GM04503 (cell line): Measurements from ENCODE around the gene TP73.

Experiments
- DNase-seq: peaks from one replicate; pipeline ENCODE4 v3.0.0-alpha.2; 2012; ENCODE audit warnings: low read depth

TP73 gene

DNA sequence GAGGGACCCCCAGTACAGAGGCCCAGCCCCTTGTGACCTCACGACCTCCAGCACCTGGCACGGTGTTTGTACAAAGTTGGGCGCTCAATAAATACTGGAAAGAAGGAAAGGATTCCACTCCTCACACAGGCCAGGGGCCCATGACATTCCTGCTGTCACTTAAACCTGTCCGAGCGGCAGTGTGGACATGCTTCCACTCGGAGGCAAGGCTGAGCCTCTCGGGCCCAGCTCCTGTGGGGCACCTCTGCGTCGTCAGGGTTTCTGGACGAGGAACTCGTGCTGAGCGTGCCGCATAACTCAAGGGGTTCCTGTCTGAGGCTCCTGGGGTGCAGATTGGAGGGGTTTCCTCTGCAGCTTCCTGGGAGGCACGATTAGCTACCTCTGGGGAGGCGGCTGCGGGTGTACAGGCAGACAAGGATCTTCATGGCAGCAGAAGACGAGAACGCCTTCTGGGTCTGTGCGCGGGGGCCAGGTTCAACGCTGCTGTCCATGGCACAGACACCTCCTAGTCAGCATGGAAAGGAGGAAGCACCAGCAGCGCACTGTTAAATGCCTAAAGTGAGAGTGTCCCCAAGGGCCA, 116.6 kb downstream of the TP73 start:
- no peak for DNase-seq

DNA sequence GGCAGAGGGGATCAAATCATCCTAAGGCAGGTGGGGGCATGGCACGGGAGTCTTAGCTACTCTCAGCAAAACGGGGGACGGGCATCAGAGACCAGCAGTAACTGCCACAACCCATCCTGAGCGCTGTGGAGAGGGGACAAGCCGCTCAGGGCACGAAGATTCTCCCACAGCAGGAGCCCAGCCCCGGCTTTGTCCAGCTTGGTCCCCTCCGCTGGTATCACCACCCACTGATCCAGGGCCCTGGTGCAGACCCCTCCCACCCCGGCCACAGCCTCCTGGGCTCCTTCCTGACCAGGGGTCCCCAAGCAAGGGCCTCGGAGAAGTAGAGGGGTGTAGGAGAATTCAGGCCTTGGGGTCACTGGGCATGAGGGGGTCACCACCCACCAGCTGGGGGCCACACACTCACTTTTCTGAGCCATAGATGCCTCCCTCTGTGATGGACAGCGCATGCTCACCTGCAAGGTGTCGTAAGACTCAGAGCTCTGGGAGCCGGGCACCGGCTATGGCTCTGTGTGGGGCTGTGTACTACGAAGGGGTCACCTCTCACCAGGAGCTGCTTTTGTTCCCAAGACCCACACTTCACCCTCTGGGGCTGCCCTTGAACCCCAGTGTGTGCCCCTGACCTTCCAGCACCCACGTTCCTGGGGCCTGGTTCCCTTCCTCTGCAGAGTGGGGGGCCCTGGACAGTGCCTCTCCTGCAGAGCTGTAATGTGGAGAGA, 117.9 kb downstream of the TP73 start:
- DNase-seq, result no peak

DNA sequence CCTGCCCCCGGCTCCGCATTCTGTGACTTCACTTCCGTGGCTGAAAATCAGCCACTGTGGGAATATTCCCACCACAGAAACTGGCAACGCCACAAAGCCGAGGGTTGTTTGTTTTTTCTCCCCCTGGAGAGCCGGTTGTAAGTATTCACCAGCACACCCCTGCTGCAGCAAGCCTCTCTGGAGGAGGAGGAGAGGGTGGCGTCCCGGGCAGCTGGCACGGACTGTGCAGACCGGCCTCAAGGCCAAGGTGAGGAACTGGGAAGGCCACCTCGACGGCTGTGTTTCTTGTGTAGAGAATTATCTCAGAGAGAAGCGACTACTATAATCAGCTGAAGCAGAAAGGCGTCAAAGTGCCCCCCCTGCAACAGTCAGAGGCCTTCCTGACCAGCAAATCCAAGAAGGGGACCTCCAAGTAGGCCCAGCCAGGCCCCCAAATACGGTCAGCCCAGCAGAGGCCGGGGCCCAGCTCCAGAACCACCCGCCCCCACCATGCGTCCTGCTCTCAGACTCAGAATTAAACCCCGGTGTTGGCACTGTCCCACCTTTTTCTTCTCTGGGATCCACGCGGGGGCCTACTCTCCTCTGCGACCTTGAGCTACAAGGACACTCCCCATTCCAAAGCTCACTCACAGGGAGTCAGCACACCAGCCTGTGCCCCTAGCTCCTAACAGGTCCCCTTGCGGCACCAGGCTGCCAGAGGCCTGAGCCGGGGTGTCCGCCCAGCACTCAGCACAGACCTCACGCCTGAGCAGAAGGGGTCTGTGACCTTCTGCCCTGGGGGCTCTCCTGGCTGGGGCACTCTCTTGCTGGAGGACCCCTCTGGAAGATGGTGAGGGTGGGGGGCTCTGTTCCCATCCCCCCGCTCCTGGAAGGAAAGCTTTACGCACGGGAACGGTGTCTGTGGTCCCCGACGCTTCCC, 119.1 kb downstream of the TP73 start:
- no peak for DNase-seq

DNA sequence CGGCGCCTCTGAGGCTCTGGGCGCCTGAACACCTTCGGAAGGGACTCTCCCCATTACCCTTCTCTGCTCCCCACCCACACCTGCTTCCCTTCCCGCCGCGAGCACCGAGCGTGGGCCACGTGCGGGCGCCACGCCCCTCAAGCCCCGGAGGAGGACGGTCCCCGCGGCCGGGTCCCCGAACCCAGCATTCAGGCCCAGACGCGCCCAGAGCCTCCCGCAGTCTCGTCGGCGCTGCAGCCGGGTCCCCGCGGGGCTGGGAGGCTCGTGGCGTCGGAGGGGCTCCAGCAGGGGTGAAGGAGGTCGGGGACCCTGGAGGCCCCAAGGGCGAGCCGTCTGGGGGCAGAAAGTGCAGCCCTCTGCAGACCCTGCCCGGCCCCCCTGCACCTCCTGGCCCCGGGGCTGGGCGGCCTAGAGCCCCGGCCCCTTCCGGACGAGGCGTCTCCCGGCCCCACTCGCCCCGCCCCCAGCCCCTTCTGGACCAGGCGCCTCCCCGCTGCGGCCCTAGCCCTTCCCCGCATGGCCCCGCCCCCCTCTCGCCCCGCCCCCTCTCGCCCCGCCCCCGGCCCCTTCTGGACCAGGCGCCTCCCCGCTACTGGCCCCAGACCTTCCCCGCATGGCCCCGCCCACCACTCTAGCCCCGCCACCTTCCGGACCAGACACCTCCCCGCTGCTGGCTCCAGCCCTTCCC, 119.9 kb downstream of the TP73 start:
- no peak for DNase-seq

DNA sequence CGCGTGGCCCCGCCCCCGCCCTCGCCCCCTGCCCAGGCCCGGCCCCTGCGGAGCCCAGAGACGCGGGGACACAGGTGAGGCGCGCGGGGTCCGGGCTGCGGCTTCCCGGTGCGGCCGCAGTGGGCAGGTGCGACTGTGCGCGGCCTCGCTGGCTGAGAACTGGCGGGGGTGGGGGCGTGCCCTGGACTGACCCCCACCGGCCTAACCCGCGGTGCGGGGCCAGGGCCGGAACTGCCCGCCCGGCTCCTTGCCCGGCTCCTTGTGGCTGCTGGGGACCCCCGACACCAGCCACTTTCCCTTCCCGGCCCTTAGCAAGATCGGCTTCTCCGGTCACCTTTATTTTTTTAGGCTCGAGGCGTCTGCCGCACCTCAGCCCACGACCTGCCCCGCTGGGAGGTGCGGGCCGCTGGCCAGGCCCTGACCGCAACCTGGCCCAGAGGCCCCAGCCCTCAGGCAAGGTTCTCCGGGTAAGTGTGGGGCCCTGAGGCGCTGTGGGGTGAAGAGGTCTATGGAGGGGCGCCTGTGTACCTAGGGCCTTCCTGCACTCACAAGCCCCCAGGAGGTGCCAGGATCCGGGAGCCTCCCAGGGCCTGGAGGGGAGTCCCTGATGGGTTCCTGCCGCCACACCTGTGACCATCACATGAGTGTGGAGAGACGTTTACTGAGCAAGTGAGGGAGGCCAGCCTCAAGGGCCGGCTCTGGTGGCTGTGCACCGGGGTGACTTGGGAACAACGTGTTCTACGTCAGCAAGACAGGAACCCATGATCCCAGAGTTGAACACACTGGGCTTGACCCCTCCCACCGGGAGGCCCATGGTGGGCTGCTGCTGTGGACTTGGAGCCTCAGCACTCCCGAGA, 120.6 kb downstream of the TP73 start, which contains the start of gene SMIM1:
Gene SMIM1 (plus strand): TSS at position 35 of the 857 bp plus-strand sequence. CDS start 2,625 bp downstream, outside the sequence.
- no peak for DNase-seq

DNA sequence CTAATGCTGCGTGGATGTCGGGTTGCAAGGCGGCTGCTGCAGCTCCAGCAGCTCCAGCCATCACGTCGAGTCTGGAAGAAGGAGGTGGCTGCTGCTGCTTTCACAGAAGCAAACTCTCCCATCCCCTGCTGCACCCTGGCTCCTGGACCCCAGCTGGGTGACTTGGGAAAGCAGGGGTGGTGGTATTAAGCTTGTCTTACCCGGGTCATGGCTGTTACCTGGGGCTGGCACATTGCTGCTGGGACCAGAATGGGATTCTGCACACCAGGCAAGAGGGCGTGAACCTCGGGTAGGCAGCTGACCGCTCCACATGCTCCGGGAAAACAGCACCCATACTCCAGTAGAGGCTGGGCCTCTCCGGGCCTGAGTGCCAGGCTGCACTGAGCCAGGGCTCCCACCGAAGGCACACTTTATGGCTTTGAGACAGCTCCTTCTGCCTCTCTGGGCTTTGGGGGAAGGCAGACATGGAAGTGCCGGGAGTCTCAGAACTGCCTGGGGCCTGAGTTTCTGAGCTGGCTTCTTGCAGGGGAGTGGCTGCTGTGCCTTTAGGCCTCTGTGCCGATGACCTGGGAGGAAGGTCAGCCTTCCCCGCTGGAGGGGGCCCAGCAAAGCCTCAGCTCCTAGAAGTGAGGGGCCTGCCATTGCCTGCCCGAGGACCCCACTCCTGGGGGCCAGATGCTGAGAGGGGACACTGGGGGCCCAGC, 121.4 kb downstream of the TP73 start:
- no peak for DNase-seq

DNA sequence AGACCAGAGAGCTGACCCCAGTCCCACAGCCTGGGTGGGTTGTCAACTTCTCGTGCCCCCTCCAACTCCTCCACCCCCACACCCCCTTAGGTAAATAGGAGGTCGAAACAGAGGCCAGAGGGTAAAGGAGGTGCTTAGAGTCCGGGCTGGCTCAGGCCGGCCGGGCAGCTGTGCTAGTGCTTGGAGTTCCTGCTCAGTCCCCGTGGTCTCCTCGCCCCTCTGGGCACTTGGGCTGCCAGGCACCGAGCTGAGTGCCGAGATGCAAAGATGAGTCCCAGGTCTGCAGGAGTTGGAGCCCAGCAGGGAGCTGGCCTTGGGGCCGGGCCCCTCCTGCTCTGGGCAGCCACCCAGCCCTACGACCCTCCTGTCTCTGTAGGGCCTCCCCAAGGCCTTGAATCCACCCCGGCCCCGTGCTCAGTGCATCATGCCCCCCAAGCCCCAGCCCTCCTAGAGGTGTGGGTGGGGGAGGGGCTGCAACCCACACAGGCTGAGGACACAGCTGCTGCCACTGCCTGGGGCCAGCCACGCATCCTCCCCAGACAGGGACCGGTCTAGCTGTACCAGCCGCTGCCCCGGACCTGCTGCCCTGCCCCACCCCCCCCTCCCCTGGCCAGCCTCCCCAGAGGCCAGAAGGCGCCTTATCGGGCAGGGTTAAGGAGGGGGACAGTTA, 122.1 kb downstream of the TP73 start:
- no peak for DNase-seq

DNA sequence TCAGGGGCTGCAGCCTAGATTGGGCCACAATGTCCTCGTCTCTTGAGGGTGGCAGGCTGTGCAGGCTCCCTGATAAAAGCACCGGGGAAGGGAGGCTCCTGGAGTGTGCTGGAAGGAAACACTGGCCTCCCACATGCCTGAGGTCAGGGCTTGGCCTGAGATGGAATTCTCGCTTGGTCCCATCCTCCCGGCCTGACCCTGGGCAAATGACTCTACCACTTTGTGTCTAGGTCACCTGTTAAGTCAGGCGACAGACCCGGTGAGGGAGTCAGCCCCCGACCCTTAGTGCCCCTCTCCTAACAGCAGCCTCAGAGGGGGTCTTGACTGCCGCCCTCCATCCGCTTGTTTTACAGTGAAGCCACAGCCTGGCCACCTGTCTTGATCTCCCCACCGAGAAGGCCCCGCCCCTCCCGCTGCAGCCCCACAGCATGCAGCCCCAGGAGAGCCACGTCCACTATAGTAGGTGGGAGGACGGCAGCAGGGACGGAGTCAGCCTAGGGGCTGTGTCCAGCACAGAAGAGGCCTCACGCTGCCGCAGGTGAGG, 122.7 kb downstream of the TP73 start:
- no peak for DNase-seq

DNA sequence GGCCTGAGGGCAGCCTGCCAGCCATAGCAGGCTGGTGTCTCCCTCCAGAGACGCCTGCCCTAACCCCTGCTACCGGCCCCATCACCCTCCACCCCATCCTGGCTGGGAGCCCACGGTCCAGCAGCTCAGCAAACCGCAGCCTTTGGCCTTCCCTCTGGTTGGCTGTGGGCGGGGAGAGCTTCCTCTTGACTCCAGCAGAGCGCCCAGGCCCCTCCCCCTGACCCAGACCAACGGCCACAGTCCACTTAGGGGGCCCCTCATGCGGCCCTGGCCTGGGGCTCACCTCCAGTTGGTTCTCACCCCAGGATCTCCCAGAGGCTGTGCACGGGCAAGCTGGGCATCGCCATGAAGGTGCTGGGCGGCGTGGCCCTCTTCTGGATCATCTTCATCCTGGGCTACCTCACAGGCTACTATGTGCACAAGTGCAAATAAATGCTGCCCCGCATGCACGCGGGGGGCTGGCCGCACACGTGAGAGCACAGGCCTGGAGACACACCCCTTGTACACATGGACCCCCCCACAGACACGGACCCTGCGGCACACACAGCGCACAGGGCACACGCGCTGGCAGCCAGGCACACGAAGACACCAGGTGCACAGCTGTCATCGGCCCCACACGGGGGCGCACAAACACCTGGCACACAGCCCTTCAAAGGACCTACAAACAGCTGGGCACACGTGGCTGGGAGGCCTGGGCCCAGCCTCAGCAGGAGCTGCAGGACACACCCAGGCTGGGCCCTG, 123.3 kb downstream of the TP73 start:
- DNase-seq, result no peak

DNA sequence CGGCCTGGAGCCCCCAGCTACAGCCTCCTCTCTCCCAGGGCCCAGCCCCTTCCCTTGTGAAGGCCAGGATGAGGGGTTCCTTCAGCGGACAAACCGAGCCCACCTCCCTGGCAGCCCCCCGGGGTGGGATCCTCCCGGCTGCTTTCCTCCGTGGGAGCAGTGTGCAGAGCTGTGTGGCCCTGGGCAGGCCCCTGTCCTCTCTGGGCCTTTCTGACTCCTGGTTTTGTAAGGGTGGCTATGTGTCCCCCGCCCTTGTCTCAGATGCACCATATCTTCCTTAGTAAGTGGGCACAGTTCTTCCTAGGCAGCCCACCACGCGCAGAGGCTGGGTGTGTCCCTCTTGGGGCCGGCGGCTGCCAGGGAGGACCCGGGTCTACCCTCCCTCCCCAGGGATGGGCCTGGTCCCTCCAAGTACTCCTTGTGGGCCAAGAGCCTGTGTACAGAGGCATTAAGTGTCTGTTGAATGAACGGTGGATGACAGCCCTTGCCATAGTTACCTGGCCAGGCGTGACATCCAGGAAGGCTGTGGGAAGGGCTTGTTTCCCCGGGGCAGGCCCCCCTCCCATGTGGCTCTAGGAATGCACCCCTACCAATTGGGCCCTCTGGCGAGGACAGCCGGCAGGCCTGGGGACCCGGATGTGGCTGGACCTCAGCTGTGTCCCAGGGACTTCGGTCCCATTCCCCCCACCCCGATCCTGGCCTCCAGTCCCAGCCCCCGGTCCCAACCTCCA, 124.1 kb downstream of the TP73 start:
- DNase-seq, result no peak

DNA sequence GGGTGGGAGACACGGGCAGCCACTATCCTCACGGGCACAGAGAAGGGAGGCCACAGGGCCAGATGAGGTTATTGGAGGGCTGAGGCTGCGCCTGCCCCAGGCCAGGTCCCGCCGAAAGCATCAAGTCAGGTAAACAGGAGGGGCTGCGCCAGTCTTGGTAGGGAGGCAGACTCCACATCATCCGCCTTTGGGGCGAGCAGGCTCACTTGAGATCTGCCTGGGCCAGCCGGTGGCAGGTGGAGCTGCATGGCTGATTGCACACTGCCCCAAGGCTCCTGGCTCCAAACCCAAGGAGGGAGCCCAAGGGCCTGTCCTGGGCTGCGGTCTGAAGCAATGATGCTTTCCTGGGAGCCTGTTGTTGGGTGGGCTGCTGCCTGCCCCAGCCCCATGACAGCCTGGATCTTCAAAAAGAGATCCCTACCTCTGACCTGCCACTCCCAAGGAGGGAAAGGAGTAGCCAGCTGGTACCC, 124.8 kb downstream of the TP73 start:
- DNase-seq, result no peak

DNA sequence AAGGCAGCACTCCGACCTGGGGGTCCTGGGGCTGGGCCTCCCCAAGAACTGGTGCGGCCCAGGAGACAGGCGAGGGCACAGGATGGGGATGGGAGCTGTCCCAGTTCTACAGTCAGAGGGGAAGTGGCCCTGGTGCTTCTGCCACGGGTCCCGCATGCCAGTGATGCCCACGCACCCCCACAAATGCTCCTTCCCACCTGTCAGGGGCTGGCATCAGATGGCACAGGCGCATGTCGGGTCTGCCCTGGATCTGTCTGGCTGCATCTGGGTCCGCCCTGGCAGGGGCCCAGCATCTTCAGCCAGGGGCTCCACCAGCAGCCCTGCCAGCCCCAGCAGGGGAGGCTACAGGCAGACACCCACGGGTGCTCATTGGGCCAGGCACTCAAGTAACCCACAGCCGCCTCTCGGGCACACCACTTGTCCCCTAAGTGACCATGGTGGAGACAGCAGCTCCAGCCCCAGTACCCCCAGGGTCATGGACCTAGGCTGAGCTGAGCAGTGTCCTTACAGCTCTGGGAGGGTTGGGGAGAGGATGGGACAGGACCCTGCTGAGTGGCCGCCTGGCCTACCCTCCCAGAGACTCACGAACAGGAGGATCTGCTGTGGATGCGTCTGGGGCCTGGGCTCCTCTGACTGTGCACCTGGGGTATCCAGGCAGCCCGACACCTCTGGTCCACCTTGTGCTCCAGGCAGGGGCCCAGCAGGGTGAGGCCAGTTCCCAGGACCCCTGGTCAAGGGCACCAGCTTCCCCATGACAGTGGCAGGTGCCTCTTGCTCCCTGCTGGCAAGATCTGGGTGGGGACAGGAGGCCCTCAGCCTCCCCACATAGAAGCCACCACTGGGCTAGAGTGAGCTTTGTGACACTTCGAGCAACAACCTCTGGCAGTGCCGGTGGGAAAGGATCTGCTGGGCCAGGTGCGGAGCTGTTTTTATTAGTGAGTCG, 125.6 kb downstream of the TP73 start:
- no peak for DNase-seq

DNA sequence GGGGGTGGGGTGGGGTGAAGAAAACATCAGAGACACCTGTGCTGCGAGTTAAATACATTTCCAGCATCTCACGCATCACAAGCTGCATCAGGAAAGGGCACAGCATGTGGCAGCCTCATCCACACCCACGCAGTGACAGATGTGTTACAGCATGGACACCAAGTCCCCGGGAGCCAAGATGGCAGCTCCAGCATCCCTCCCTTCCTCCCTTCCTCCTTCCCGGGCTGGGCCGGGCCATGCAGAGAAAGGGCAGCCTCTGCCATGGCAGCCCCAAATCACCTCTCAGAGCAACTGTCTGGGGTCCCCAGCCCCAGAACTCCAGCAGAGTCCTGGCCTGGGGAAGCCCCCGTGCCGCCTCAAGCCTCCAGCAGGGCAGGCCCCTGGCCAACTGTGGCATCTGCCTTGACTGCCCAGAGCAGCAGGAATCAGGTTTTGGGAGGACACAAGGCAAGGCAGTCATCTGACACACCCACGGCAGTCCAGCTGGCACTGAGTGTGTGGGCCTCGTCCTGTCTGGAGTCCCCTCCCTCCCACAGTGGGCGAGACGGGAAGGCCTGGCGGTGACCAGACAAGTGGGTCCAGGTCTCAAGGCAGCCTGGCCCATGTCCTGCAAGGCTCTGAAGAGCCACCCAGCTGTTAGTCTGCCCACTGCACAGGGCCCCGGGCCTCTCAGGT, 126.4 kb downstream of the TP73 start:
- DNase-seq, result no peak

DNA sequence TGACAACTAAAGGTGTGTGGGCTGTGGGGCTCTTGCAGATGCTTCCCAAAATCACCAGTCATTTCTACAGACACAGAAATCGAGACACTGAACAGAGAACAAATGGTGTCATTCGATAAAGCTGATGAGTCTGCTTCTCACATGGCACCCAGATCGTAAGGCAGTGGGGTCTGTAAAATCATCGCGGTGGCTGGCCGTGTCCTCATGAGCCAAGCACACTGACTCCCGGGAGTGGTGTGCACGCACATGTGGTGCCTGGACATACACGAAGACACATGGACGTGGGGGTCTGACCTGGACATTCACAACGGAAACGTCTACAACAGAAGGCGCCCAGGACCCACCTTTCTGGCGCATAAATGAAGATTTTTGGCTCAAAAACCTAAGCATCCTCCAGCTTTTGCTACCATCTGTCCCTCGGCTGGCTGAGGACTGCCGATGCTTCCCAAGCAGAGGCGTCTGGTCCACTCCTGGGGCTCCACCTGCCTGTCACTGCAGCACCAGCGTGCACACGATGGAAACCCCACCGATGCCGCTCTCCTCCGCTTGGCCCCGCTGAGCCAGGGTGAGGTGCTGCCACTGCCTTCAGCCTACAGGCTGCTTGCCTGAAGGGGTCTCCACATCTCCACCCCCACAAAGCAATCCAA, 127.1 kb downstream of the TP73 start:
- DNase-seq, result no peak

DNA sequence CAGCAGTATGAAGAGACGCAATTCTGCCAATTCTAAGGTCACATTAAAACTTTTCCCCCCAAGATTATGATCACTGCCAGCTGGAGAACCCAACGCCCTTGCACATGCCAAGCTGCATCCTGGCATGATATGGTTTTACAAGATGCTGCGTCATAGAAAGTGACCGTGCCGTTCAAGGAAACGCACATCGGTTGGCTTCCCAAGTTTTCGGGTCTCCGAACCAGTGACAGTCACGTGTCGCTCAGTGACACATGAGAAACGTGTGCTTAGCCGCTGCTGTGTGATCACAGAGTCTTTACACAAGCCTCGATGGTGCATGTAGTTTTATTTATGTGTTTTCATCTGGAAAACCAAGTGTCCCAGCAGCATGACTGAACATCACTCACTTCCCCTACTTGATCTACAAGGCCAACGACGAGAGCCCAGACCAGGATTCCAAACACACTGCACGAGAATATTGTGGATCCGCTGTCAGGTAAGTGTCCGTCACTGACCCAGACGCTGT, 127.6 kb downstream of the TP73 start:
- DNase-seq, result no peak

DNA sequence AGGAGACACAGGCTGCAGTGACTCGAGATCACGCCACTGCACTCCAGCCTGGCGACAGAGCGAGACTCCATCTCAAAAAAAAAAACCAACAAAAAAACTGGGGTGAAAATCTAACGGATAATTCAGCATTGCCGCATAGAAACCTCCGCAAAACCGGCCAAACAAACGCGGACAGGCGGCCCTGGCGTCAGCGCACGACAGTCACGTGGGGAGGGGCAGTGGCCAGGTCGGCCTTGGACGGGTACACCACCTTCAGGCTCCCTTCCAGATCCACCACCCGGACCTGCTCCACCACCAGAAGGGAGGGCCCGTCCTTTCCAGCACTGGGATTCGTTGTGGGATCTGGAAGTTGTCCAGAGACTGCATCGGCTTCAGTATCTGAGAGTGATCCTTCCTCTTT, 128.6 kb downstream of the TP73 start:
- no peak for DNase-seq
